ENCODE measurements around the gene ALKBH8.

- peak; percentile 16 for TF ChIP-seq CTCF (IDR thresholded peaks at IDR 0.05; ENCODE audit: low read depth, low read length)
- TF ChIP-seq EZH2phosphoT487 (IDR thresholded peaks at IDR 0.05; ENCODE audit: low read depth) = no peak
Measured at GRCh38 chr11:107606141-107606540, 40.6 kb upstream of the ALKBH8 start.

Data from OCI-LY3 (cell line).